Erythroblast (primary cell): ENCODE results near the gene IQCH.

Source experiments
- DNase-seq, 2 experiments: peaks; one replicate each; lab custom pipeline; 2025; lab: John Stamatoyannopoulos, UW
- GATA1 ChIP-seq: IDR thresholded peaks from 2 replicates; pipeline ENCODE4 v1.6.1; 2011; ENCODE audit warnings: low read depth, mild to moderate bottlenecking, control low read depth, low read length, moderate library complexity
- POLR2A ChIP-seq: IDR thresholded peaks from 2 replicates; pipeline ENCODE4 v1.6.1; 2011; ENCODE audit warnings: mild to moderate bottlenecking, low read length

Gene IQCH

DNA sequence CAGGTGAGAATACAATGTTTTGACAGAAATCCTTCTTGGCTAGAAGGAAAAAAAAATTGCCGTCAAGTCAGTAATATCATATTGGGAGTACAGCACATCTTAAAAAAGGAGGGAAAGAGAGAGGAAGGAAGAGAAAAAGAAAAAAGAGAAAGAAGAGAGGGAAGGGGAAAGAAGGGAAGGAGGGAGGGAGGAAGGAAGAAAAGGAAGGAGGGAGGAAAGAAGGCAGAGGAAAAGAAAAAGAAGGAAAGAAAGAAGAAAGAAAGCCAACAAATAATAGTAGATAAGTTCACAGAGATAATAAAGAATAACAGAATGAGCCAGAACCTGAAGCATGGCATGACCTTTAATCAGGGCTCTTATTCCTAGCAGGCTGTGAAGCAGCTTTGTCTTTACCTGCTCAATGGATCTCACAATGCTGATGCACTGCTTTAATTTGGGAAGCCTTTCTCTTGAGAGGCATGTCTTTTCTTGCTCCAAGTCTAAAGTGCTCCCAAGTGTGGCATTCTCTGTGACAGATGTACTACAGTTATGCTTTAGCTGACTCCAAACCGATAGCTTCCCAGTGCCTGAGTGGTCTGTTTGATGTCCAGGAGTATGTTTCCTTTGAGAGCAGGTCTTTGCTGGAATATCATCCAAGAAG is 114.9 kb downstream of the IQCH start:
- no peak for DNase-seq

DNA sequence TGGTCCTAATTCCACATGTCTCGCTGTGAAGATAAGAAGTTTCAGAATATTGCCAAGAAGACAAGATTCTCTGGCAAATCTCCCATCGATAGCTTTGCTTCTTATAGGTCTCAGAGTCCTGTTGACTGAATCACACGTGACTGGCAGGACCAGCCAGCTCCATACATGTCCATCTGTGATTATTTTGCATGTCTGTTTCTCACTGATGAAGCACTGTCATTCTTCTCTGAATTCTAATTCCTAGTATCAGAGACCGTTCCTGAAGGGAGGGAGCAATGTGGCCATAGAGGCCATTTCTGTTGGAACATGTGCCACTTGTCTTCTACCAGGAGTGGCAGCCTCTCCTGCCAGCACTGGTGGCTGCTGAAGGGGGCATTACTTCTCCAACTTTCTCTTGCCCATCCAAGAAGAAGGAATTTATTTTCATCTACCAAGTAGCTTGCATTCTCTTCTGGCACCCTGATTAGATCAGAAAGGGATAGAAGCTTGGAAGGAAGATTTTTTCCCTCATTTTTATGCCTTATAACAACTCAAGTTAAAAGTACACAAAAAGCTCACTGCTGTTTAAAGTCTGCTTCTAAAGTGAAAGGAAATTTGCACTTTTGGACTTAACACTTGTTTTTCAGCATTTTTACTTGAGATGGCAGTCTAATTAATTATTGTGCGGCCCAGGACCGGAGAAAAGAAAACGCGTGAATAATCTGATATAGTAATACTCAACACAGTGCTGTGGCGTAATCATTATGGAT is 115.8 kb downstream of the IQCH start:
- TF ChIP-seq GATA1 (no peak), POLR2A (no peak)
- peak; percentile 40 to 66 for DNase-seq

More for the DNA sequence above, 114.9 kb downstream of the IQCH start:
- TF ChIP-seq GATA1 (no peak), POLR2A (no peak)

DNA sequence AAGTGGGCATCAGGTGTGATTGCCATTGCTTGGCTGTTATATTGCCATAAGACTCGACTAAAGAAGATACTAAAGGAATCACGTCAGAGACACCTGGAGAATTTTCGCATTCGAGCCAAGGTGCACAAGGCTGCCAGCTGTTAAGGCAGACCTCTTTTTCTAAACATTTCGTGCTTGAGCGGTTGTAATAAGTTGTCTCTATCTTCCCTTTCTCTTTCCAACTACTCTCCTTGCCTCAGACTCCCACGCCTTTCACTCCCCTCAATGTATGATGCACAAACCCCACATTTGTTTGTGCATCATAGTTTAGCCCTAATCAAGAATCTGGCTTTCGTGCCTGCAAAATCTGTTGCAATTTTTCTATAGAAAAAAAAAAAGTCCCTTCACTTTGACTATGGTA is 118.0 kb downstream of the IQCH start:
- no peak for DNase-seq
- TF ChIP-seq GATA1 (no peak), POLR2A (no peak)

DNA sequence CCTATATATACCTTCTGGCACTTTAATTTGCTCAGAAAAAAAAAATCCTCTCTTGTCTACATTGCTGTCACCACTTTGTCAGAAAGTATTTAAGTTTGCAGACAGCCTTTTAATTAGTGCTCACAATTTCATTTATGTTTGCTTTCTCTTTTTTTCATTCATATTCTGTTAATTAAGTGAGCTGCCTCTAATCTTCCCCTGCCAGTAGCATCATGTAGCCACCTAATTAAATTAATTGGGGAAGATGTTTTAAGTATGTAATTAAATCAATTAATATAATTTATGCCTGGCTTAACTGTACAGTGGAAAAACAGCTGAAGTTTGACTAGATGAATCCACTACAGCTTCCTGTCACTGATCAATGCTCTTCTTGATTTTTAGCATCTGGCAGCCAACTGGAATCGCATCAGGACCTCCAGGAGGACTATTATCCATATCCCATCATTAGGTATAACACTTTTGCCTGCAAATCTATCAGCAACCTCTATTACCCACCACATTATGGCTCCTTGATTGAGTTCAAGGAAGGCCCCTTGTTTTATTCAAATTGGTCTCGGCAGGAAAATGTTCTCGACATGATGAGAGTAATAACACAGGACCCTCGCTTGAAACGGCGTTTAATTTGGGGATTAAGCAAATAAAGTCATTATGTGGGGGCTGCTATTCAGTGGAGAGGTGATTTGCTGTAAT is 118.5 kb downstream of the IQCH start:
- no peak for TF ChIP-seq POLR2A
- TF ChIP-seq GATA1, result no peak
- no peak for DNase-seq

DNA sequence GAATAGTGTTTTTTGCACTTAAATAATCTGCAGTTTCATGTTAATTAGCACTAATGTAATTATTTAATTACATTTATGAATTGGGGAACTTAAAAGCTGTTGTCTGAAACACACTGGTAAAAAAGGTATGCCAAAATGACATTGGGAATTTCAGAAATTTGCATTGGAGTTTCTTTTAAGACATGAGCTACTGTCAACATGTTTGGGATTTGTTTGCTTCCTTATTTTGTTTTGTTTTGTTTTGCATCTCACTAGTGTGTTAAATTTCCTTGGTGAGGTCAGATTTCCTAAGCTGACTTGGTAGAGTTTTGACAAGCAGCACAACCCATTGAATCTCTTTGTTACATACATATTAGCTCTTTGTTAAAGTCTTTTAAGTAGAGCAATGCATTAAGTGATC is 119.4 kb downstream of the IQCH start:
- no peak for DNase-seq
- TF ChIP-seq GATA1, result no peak
- TF ChIP-seq POLR2A, result no peak

DNA sequence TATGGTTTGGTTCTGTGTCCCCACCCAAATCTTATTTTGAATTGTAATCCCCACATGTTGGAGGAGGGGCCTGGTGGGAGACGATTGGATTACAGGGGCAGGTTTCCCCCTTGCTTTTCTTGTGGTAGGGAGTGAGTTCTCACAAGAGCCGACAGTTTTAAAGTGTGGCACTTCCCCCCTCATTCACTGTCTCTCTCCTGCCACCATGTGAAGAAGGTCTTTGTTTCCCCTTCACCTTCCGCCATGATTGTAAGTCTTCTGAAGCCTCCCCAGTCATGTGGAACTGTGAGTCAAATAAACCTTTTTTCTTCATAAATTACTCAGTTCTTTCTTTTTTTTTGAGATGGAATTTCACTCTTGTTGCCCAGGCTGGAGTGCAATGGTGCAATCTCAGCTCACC is 124.9 kb downstream of the IQCH start:
- TF ChIP-seq GATA1 (no peak), POLR2A (no peak)
- DNase-seq, result no peak

DNA sequence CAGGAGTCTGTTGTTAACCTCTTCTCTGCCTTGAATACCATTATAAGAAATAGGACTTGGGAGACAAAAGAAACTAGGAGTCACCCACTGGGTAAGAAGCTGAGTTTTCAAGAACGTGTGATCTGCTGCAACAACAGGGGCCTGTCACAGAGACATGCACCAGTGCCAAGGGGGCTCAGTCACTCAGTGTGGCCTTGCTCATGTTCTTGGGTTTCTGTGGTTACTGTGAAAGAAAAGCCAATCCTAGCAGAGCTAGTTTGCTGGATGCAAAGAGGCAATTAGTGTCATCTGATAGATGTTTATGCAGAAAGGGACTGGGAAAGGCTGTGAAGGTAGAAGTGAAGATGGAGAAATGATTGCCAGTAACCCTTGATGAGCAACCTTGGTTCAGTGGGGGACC is 126.3 kb downstream of the IQCH start:
- no peak for TF ChIP-seq GATA1
- TF ChIP-seq POLR2A, result no peak
- DNase-seq, result no peak

DNA sequence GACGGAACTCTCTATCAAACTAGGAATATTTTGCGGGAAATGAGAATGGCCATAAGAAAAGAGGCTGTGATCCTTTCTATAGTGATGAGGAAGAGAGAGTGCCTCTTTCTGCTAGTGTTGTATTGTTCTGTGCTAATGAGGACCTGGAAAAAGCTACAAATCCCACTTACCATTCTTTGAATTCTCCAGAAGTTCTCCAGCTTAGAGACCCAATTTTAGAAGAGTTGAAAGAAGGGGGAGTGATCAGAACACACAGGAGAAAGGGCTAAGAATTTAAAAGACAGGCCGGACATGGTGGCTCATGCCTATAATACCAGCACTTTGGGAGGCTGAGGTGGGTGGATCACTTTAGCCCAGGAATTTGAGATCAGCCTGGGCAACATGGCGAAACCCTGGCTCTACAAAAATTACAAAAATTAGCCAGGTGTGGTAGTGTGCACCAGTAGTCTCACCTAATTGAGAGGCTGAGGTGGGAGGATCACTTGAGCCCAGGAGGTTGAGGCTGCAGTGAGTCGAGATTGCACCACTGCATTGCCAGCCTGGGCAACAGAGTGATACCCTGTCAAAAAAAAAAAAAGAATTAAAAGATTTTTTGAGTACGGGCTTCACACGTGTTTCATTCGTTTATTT is 126.9 kb downstream of the IQCH start:
- no peak for DNase-seq
- no peak for TF ChIP-seq POLR2A
- TF ChIP-seq GATA1, result no peak

DNA sequence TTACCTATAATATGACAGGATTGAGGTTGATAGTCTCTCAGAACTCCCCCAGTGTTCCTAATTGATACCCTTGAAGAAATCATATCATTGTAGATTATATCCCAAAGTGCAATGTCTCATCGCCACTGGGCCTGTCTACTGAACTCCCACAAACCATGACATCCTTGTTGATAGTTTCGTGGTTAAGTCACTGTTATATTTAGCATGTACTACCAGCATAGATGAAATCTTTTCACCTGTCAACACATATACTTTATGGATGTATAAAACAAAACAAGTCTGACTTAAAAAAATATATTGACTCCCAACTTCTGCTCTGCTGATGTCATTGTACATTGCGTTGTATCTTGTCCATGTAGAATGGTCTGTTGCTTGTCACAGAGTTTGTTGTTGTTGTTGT is 128.1 kb downstream of the IQCH start:
- TF ChIP-seq GATA1, result no peak
- TF ChIP-seq POLR2A, result no peak
- no peak for DNase-seq

DNA sequence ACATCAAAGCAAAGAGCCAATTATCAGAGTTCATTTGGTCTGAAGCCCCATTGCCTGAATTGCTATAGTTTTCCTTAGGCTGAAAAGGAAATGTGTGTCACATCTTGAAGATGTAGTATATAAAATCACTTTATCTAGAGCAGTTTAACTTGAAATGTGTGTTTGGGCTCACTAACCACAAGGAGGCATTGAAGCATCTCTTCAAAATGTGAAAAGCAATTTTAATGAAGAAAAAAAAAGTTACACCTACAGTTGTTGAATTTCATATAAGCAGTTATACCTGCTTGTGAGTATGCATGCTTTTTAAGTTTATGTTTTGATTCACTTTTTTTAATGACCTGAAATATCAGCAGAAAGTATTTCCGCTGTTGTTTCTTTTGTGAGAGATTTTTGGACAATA is 129.3 kb downstream of the IQCH start:
- TF ChIP-seq GATA1 (no peak), POLR2A (no peak)
- DNase-seq, result no peak

DNA sequence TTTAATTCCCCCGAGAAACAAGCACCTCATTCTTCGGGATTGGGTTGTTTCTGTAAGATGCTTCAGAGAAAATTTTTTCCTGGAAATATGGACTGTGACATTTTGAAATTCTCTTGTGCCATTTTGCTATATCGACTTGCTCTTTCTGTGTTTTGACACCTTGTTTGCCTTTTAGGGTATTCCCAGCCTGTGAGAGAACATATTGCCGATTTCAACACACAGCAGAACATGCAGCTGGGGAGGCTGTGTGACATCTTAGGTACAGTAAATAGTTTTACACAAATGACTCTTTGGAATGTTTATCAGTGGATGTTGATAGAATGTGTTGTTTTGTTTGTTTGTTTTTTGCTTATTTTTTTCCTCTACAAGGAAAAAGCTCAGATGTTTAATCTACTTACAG is 130.2 kb downstream of the IQCH start:
- no peak for DNase-seq
- TF ChIP-seq GATA1, result no peak

DNA sequence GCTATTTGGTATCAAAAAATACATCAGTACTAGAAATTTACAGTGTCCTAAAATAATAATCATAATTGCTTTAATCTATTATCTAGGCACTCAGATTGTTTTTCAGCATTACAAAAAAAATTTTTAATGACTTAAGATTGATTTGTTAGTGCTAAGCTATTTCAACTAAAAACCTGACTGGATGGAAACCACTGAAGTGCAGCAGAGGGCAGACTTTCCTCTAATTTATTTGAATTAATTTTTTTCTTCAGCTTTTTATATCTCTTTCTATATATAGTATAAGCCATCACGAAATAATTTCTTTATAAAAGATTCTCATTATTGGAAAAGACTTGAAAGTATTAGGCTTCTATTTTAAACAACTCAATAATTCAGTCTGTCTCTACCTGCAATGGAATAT is 131.4 kb downstream of the IQCH start:
- DNase-seq, result no peak
- no peak for TF ChIP-seq POLR2A
- no peak for TF ChIP-seq GATA1

DNA sequence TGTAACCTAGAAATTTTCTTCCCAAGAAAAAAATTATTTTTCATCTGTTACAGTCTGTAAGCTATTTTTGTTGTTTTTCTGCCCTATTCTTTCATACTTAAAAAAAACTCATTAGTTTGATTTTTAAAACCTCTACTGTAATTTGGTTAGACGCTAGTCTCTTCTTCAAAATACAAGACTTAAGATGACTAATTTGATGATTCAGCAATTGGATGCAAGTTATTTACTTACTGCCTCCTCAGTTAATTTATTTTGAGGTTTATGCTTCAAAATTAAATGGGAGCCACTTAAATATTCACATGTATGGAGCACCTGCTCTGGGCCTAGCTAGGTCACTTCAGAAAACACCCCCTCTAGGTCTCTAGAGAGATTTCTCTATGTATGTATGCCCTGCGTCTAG is 132.4 kb downstream of the IQCH start:
- TF ChIP-seq GATA1, result no peak
- TF ChIP-seq POLR2A, result no peak
- DNase-seq, result no peak

DNA sequence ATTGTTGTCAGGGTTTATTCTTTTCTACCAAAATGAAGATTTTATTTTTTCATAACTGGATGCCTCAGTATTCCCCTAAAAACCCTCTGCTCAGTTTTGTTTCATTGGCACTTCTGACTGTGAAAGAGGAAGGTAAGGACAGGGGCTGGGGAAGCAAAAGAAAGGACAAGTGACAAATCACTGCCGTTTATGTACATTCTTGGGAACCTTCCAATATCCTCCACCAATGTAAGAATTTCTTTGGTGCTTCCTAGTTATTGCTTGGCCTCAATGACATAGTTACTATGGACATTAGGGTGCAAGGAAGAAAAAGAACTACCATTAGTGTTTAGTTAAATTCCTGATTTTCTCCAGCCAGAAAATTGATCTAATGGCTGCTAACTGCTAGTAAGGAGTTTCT is 135.4 kb downstream of the IQCH start:
- TF ChIP-seq GATA1 (no peak), POLR2A (no peak)

More for the DNA sequence above, 135.4 kb downstream of the IQCH start:
- no peak for DNase-seq
